GM19025 (cell line): ENCODE data around the gene UNCX.
"Not testable (repeated sequence)": the region's sequence is repeated elsewhere in the genome, so short reads cannot be mapped to it uniquely, and the experiment has no call there.

Experiments used
- ATAC-seq: cut with Tn5 transposase; IDR thresholded peaks from one replicate; pipeline ENCODE4 v1.9.1; 2021; ENCODE audit warnings: mild to moderate bottlenecking, low read depth, moderate library complexity; ENCODE audit not compliant: unreplicated experiment

The UNCX gene

DNA sequence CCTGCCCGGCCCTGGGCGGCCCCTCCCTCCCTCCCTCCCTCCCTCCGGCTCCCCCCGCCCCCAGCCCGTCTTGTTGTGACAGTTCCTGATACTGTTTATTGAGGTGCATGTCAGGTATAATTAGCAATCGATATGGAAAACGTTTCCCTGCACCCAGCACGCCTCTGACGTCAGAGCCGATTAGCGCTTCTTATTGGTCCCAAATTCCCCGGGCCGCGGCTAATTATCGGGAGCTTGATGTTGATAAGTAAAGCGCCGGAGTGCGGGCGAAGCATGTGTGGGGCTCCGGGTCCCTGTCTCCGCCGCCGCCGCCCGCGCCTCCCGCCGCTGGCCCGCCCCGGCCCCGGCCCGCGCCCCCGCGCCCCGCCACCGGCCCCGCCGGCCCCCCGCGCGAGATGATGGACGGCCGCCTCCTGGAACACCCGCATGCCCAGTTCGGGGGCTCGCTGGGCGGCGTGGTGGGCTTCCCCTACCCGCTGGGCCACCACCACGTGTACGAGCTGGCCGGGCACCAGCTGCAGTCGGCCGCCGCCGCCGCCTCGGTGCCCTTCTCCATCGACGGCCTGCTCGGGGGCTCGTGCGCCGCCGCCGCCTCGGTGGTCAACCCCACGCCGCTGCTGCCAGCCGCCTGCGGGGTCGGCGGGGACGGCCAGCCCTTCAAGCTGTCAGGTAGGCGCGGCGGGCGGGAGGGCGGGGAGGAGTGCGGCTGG is at the start of gene UNCX:
TSS of gene UNCX (plus strand) at position 250 of the 710 bp plus-strand sequence. CDS start at position 396, 146 bp downstream.
- ATAC-seq, result no peak

DNA sequence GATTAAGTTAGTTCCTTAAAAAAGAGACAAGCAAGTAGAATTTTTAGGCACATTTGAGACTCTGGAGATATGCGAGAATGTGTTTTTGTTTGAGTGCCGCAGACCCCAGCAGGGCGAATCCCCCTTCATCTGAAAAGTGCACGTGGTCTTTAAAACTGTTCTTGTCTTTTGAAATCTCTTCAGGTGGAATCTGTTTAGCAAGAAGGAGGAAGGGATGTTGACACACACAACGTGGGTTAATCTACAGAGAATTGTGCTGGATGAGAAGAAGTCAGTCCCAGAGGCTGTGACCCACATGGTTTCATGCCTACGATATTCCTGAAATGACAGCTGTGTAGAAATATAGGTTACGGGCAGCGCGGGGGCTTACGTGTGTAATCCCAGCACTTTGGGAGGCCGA is 45.5 kb upstream of the UNCX start:
- ATAC-seq, result no peak

DNA sequence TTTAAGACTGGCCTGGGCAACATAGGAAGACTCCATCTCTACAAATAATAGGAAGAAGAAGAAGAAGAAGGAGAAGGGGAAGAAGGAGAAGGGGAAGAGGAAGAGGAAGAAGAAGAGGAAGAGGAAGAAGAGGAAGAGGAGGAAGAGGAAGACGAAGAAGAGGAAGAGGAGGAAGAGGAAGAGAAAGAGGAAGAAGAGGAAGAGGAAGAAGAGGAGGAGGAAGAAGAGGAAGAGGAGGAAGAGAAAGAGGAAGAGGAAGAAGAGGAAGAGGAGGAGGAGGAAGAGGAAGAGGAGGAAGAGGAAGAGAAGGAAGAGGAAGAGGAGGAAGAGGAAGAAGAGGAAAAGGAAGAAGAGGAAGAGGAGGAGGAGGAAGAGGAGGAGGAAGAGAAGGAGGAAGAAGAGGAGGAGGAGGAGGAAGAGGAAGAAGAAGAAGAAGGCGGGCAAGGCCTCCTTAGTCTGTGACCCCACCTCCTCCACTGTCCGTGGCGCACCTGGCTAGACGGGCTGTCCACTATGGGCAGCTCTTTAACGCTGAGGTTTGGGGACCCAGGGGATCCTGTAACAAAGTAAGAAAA is 43.9 kb upstream of the UNCX start:
- ATAC-seq, result no peak

DNA sequence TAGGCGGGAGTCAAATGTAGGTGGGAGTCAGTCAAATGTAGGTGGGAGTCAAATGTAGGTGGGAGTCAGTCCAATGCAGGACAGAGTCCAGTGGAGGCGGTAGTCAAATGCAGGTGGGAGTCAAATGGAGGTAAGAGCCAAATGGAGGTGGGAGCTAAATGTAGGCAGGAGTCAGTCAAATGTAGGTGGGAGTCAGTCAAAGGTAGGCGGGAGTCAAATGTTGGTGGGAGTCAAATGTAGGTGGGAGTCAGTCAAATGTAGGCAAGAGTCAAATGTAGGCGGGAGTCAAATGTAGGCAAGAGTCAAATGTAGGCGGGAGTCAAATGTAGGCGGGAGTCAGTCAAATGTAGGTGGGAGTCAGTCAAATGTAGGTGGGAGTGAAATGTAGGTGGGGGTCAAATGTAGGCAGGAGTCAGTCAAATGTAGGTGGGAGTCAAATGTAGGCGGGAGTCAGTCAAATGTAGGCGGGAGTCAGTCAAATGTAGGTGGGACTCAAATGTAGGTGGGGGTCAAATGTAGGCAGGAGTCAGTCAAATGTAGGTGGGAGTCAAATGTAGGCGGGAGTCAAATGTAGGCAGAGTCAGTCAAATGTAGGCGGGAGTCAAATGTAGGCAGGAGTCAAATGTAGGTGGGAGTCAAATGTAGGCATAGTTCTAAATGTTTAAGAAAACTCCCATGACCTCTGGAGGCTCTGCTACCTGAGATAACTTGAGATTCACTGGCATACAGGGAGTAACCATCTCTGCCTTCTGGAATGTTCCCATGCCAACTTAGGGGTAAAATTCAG is 42.5 kb upstream of the UNCX start:
- ATAC-seq, result no peak

DNA sequence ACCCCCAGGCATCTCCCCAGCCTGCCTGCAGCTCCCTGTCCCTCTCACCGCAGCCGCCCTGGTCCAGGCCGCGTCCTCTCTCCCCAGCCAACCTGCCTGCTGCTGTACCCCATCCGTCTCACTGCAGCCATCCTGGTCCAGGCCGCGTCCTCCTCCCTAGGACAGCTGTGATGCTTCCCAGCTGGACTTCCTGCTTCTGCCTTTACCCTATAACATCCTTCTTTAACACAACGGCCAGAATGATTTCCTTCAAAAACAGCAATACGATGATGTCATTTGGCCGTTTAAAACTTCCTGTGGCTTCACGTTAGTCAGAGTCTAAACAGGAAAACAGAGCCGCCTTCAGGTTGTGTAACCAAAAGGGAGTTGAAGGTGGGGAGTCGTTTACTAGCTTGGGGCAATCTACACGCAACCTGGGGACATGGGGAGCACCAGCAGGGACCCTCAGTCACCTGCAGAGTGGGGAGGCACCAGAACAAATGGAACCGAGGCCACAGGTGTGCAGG is 40.4 kb upstream of the UNCX start:
- ATAC-seq, result no peak

DNA sequence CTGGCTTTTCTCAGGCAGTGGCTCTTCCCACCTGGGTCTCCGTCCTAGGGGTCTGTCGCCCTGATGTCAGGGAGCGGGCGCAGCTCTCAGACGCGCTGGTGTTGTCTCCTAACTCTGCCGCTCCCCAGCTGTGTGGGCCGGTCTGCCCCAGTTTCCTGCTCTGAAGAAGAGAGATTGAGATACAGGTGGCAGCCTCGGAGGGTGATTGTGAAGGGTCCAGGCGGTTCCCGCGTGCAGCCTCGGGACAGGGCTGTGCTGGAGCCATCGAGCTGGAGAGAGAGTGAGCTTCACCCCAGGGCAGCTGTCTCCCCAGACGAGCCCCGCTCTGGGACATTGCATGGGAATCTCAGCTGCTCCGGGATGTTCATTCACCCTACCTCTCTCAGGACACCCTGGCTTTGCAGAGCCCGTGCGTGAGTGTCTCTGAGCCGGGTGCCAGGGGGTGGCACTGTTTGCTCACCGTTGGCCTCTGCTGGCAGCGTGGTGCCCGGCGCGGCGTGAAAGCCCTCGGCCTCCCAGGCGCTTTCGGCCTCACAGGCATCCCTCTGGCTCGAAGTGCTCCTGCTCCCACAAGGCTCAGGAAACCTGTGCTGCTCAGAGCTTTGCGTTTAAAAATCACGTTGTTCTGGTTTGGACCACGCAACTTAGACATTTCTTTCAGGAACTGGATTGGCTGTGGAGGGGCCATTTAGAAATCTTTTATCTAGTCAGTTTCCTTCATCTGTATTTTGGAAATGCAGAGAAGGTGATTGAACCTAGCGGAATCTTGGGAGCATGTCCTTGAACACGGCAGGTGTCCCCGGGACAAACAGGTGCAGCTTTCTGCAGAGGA is 38.9 kb upstream of the UNCX start:
- ATAC-seq, result no peak

DNA sequence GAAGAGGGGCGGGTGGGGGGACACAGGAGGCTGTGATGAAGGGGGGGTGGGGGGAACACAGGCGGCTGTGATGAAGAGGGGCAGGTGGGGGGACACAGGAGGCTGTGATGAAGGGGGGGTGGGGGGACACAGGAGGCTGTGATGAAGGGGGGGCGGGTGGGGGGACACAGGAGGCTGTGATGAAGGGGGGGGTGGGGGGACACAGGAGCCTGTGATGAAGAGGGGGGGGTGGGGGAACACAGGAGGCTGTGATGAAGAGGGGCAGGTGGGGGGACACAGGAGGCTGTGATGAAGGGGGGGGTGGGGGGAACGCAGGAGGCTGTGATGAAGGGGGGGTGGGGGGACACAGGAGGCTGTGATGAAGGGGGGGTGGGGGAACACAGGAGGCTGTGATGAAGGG is 36.2 kb upstream of the UNCX start:
- not testable (repeated sequence) for ATAC-seq

DNA sequence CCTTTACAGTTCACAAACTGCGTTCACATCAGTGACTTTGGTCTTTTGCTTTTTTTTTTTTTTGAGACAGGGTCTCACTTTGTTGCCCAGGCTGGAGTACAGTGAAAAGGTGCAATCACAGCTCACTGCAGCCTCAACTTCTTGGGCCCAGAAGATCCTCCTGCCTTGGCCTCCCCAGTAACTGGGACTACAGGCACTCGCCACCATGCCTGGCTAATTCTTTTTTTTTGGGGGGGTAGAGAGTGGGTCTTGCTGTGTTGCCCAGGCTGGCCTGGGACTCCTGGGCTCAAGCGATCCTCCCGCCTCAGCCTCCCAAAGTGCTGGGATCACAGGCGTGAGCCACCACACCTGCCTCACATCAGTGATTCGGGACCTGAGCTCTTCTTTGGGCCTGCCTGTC is 35.7 kb upstream of the UNCX start:
- no peak for ATAC-seq

DNA sequence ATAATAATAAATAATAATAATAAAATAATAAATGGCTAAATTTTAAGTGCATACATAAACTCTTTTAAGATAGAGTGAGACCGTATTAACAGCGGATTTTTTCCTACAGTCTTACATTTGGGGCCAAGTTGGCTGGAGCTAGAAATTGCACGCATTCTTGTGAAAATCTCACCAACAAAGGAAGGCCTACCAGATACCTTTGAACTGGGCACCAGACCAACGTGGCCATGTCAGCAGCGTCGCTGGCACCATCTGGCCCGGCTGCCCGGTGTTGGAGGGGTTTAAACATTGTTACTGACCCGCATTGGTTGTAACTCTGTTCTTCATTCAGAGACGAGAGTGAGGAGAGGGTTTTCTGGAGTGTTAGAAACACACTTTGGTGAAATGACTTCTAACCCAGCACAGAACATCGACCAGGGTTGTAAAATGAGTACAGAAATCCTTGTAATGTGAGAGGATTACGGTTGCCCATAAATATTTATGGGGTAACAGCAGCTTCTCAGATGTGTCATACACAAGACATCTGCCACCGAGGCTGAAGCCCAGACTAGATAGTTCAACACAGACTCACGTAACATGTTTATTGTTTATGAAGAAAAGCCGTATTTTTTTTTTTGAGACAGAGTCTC is 34.6 kb upstream of the UNCX start:
- no peak for ATAC-seq

DNA sequence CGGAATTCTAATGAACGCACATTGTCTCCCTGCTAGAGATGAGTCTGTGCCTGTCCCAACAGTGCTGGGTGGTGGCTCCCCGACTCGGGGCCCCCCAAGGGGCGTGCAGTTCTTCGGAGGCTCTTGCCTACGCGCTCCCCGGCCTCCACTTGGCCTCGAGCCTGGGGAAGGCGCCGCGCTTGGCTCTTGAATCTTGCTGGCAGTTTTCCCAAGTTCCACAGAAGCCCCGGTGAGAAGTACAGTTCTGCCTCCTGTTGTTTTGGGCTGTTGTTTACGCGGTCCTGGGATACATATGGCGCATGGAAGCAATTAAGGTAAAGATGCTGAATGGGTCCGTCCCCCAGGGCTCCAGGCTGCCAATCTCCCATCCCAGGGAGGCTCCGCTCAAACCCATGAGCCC is 32.6 kb upstream of the UNCX start:
- ATAC-seq, result no peak

DNA sequence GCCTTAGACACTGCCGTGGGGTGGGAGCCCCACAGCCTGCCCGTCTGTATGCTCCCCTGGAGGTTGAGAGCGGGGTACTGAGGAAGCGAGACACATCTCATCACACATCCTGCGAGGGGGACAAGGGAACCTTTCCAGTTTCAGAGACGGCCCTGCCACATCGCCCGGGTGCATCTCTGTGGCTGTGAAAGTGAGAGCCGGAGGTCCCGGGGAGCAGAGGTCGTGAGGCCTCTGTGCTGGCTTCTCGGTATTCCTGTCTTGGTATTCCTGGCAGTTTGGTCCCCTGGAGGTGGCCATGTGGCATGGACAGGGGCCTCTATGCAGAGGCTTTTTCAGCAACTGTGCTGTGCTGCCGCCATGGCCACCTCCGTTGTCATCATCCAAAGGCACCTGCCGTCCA is 30.8 kb upstream of the UNCX start:
- no peak for ATAC-seq

DNA sequence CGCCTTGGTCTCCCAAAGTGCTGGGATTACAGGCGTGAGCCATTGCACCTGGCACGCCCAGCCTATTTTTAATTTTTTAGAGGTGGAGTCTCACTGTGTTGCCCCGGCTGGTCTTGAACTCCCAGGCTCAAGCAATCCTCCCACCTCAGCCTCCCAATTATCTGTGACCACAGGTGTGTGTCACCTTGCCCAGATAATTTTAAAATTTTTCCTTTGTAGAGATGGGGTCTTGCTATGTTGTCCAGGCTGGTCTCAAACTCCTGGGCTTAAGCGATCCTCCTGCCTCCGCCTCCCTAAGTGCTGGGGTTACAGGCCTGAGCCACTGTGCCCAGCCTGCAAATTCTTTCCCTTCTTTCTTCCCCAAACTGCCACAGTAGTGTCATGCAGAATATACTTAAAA is 29.8 kb upstream of the UNCX start:
- not testable (repeated sequence) for ATAC-seq

DNA sequence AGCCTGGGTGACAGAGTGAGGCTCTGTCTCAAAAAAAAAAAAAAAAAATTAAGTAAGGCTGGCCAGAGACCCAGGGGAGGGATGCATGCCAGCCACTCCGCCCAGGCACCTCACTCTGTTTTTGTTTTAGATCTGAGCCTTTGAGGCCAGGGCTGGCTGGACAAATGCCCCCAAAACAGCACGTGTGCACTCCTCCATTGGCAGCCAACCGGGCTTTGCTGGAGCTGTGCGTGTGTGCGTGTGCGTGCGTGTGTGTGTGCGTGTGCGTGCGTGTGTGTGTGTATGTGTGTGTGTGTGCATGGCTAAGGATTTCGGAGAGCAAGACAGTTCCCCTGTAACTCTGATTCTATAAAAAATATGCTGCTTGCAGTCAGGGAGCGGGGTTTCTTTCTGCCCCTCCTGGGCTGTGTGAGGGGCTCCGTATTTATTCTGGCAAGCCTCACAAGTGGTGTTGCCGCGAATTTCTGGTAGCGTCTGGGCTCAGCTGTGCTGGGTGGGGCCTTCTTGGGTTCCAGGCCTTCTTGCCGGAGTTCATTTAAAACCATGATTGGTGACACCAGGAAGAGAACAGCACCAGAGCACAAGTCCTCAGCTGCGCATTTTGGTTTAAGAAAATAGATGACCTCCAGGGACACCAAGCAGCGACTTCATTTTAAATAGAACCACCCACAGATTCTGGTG is 28.1 kb upstream of the UNCX start:
- ATAC-seq, result no peak

DNA sequence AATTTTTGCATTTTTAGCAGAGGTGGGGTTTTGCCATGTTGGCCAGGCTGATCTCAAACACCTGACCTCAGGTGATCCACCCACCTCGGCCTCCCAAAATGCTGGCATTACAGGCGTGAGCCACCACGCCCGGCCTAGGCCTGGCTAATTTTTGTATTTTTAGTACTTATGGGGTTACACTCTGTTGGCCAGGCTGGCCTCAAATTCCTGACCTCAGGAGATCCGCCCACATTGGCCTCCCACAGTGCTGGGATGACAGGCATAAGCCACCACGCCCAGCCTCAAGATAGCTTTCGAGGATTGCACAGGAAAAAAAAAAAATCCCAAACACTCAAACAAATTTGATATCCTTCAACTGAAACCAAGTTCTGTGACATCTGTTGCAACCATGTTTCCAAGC is 26.9 kb upstream of the UNCX start:
- ATAC-seq, result not testable (repeated sequence)

DNA sequence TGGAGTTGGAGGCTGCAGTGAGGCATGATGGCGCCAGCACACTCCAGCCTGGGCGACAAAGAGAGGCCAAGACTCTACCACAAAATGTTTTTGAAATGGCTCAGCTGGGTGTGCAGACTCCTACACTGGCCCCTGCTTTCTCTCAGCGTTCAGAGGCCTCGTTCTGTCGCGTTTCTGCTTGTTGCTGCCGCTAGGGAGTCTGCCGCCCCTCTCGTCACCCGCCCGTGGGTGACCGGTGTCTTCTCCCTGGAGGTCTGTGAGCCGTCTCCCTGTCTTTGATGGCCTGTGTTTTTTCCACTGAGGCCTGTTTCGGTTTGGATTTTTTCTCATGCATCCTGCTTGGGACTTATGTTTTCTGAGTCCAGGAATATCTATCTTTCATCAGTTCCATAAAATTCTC is 23.6 kb upstream of the UNCX start:
- no peak for ATAC-seq

DNA sequence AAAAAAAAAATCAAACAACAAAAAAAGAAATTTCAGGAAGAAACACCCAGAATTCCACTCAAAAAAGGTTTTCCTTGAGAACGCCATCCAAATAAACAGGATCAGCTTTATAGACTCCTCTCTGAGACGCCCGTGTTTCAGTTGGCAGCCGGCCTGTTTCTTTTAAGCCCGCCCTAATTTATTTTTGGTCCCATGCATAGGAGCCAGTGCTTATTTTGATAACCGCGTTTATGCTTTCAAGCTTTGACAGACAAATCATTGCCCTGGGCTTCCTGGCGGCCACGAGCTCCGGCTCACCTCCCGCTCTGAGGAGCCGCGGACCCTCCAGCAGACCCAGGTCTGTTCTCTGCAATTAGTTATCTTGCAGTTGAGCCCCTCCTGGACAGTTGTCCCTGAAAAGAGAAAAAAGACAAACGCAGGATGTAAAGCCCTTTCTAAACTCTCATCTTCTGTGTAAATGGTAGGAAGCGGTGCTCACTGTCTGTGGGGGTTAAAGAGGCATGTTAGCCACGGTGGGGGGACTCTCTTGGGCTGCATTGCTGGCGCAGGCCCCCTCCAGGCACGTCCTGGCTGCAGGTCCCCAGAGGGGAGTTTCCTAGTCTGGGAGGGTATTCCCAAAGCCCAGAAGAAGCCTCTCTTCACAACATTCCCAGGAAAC is 22.2 kb upstream of the UNCX start:
- no peak for ATAC-seq

DNA sequence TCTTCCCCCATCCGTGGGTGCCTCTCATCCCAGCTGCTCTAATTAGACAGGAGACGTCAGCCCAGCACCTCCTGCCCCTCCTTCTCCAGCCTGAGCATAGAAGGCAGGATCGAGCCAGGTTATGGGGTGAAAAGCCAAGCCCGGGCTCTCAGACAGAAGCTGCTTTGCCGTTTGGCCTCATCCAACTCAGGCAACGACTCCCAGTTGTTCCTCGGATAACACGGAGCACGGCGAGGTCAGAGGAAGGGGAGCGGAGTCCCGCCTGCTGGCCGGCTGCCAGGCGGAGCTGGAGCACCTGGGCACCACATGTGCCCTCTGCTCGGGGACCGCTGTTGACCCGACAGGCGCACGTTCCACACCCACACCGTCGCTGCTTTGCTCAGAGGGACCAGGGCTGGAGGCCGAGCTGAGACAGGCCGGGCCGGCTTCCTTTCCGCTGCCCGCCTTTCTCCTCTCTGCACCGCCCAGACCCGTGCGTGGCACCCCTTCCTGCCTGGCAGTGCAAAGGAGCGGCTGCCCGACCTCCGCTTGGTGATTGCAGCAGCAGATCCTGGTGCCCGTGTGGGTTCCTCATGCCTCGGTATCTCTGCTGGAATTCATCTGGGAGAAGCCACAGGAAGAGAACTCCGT is 21.6 kb upstream of the UNCX start:
- ATAC-seq, result no peak

DNA sequence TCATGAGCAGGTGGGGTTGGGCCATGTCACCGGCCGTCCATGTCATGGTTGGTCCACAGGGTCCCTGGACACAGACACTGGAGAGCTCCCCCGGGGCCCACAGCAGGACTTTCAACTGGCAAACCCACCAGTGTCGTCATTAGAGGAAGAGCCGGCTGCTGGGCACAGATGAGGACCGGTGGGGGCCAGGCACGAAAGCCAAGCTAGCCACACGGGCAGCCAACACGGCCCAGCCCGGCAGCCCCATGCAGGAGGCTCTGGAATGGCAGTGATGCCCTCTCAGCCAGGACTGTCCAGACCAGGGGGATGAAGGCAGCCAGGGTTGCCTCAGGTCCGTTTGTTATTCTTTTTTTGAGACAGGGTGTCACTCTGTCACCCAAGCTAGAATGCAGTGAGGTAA is 21.1 kb upstream of the UNCX start:
- ATAC-seq, result no peak

DNA sequence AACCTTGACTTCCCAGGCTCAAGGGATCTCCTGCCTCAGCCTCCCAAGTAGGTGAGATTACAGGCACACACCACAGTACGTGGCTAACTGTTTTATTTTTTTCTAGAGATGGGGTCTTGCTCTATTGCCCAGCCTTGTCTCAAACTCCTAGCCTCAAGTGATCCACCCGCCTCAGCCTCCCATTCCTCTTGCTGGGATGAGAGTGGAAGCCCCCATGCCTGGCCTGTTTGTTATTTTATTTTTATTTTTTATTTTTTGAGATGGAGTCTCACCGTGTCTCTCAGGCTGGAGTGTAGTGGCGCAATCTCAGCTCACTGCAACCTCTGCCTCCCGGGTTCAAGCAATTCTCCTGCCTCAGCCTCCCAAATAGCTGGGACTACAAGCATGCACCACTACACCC is 20.6 kb upstream of the UNCX start:
- ATAC-seq, result not testable (repeated sequence)
